GM12801 (cell line): ENCODE measurements around the gene B3GLCT.

Experiments used
- TF ChIP-seq, protein P1 (sequence below): IDR thresholded peaks from one replicate; pipeline ENCODE4 v1.5.1; 2011; ENCODE audit warnings: control low read depth; ENCODE audit not compliant: insufficient read length; ENCODE audit errors: extremely low read depth

Gene B3GLCT

DNA sequence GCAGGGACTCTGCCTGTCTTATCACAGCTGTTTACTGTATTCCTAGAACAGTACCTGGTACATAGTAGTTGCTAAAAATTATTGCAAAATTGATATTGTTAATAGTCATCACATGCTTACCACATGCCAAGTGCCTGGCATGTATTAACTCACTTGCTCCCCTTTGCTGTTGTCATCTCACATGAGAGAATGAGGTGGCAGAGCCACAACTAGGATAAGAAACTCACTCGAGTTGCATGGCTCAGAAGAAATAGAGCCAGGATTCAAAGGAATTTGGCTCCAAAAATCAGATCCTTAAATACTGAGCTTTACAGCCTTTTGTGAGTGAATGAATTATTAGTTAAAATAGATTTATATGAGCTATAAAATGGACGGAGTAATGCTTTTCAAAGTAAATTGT, 42.6 kb downstream of the B3GLCT start:
- TF ChIP-seq, protein P1, sequence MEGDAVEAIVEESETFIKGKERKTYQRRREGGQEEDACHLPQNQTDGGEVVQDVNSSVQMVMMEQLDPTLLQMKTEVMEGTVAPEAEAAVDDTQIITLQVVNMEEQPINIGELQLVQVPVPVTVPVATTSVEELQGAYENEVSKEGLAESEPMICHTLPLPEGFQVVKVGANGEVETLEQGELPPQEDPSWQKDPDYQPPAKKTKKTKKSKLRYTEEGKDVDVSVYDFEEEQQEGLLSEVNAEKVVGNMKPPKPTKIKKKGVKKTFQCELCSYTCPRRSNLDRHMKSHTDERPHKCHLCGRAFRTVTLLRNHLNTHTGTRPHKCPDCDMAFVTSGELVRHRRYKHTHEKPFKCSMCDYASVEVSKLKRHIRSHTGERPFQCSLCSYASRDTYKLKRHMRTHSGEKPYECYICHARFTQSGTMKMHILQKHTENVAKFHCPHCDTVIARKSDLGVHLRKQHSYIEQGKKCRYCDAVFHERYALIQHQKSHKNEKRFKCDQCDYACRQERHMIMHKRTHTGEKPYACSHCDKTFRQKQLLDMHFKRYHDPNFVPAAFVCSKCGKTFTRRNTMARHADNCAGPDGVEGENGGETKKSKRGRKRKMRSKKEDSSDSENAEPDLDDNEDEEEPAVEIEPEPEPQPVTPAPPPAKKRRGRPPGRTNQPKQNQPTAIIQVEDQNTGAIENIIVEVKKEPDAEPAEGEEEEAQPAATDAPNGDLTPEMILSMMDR, result no peak

DNA sequence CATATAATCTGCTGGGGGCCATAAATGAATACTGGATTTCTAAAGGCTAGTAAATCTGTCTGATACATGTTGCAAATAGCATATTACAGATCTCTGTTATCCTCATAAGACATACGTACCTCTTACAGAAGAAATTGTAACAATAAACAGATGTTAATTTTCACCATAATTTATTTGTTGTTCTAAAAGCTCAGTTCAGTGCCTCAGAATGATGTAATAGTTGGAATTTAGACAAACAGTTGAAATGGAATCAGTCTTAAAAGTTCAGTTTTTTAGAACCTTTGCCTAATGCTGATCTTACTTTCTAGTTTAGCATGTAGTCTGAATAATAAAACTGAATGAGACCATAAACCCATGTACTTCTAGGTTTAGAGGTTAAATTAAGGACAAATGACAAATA, 43.1 kb downstream of the B3GLCT start:
- TF ChIP-seq, protein P1, result no peak

DNA sequence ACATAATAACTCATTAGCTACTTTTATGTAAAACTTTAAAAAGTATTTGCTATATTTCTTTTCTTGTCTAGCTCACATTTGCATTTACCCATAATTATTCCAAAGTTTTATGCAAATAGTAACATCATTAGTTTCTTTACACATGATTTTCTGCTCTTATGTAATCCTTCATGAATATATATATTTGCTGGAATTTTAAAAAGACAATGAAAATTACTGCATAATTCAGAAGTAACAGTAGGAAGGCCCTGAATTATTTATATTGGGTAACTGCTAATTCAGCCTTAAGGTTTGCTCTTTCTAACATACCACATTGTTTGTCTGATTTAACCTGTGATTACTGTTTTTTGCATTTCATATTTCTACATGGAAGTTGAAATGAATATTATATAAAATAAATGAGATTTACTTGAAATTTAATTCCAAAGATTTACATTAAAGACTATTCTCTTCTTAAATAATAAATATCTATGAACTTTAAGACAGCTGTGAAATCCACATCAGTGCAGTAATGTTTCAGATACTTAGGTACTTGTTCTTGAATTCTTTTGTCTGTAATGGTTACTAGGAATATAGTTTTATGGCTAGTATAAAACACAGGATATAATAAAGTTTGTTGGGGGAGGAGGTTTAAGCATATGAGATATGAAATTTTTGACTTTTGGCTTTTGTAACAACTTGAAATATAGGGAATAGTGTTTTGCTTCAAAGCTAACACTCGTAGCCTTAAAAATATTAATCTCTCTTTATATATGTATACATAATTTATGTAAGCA, 46.0 kb downstream of the B3GLCT start:
- TF ChIP-seq, protein P1, result no peak

DNA sequence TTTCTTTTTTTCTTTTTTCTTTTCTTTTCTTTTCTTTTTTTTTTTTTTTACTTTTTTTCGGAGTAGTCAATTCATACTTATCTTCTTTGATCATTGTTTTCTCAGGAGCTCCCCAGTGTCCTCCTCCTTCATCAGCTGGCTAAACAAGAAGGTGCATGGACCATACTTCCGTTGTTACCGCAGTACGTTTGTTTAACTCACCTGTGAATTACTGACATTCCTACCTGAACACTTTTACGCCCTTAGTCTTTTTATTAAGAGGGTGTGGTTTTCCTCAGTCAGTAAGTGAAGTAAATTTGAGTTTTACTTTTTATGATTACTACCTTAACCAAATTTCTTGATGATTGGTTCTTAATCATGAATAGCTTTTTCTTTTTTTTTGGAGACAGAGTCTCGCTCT, 47.1 kb downstream of the B3GLCT start:
- TF ChIP-seq, protein P1, result no peak

DNA sequence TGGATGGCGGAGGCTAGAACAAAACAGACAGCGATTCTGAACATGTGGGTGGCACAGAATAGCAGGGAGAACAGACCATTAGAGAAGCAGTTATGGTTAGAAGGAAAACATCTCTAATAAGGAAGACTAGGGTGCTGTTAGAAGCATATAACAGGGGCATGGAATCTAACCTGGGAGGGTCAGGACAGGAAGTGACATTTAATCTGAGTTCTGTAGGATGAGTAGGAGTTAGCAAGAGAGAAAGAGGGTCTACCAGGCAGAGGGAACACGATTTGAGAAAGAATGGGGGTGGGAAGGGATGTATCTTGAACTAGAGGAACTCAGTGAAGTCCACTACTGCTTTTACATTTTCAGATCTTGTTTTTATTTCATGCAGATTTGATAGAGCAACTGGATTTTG, 48.6 kb downstream of the B3GLCT start:
- TF ChIP-seq, protein P1, result no peak

DNA sequence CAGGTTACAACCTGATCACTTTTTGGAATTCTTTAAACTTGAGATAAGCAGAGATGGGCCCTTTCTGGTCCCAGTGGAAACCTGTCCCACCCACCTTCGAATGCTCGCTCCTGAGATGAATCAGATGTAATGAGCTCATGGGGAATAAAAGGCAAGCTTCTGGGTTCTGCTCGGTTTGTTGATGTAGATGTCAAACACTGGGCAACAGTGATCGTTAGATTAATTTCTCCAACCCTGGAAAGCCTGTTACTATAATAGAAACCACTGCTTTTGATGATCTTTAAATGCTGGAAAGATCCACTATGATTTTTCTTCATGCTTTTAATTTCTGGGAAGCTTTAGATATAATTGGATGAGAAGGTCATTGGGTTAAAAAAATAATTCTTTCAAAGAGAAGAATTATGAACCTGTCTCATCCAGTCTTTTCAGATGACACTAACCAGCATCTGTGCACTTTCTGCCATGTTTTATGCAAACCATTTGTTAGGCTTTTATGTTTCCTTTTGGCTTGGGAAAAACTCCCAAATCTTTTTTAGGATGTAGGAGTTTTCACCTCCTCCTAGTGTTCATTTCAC, 49.3 kb downstream of the B3GLCT start:
- TF ChIP-seq, protein P1, result no peak

DNA sequence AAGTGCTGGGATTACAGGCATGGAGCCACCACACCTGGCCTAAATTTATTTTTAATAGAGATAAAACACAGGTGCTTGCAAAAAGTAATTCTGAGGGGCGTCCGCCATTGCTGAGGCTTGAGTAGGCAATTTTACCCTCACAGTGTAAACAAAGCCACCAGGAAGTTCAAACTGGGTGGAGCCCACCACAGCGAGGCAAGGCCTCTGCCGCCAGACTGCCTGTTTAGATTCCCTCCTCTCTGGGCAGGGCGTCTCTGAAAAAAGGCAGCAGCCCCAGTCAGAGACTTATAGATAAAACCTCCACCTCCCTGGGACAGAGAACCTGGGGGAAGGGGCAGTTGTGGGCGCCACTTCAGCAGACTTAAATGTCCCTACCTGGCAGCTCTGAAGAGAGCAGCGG, 50.7 kb downstream of the B3GLCT start:
- TF ChIP-seq, protein P1, result no peak
